Esophagus muscularis mucosa (tissue), 4 donors: ENCODE data around the gene CTIF. TPM values are rescaled to one million over a fixed set of nuclear protein-coding genes. Genes with fewer than 3 reads are reported as not detected.

ENCODE experiments used
- DNase-seq: peaks from one replicate; pipeline ENCODE4 v3.0.0-alpha.2; 2017; ENCODE audit errors: extremely low spot score
- H3K27ac ChIP-seq, 4 donors: fragments of 200-600 bp; sonication (generic); replicated peaks in 1 of 4; 1 replicate in 3 of 4; 2 replicates in 1 of 4; pipeline ENCODE4 v1.5.1; 2016 to 2019; ENCODE audit warnings: mild to moderate bottlenecking in 1 of 4
- H3K27me3 ChIP-seq, 4 donors: fragments of 200-600 bp; sonication (generic); one replicate each; pipeline versions ENCODE4 v1.5.1 to v1.6.0; 2016 to 2019
- H3K36me3 ChIP-seq, 4 donors: fragments of 200-600 bp; sonication (generic); one replicate each; pipeline ENCODE4 v1.5.1; 2016 to 2019
- H3K4me1 ChIP-seq, 4 donors: fragments of 200-600 bp; sonication (generic); one replicate each; pipeline ENCODE4 v1.5.1; 2016 to 2019
- H3K4me3 ChIP-seq, 4 donors: fragments of 200-600 bp; sonication (generic); 1 replicate in 2 of 4; 2 replicates in 2 of 4; pipeline ENCODE4 v1.5.1; 2016 to 2019; ENCODE audit warnings: mild to moderate bottlenecking in 4 of 4, moderate library complexity in 1 of 4
- H3K9me3 ChIP-seq, 4 donors: fragments of 200-600 bp; sonication (generic); 1 replicate in 3 of 4; 2 replicates in 1 of 4; pipeline ENCODE4 v1.5.1; 2016 to 2019
- CTCF ChIP-seq, 3 experiments: fragments of 200-600 bp in 2 of 3; fragments of 450-650 bp in 1 of 3; sonication (generic) in 2 of 3; IDR thresholded peaks; one replicate each; pipeline ENCODE4 v1.5.1; 2017 to 2019; ENCODE audit warnings: antibody characterized with exemption in 3 of 3, mild to moderate bottlenecking in 2 of 3, moderate library complexity in 1 of 3
- EP300 ChIP-seq: sonication (generic); formaldehyde crosslinking; IDR thresholded peaks from one replicate; pipeline ENCODE4 v1.6.1; 2017; ENCODE audit warnings: antibody characterized with exemption
- POLR2A ChIP-seq: fragments of 450-650 bp; IDR thresholded peaks from one replicate; pipeline ENCODE4 v1.6.1; 2017; ENCODE audit warnings: antibody characterized with exemption, moderate library complexity, mild to moderate bottlenecking, low read depth
- POLR2AphosphoS5 ChIP-seq, 2 donors: sonication (generic); formaldehyde crosslinking; IDR thresholded peaks; one replicate each; pipeline ENCODE4 v1.6.1; 2017; ENCODE audit warnings: antibody characterized with exemption in 2 of 2
- WGBS: methylation state at CpG from one replicate; pipeline ENCODE4 v1.1.5; 2018; 5-methylcytosine and 5-hydroxymethylcytosine counted together
- intact Hi-C: fragments of 100-400 bp; cut with DNase I; formaldehyde crosslinking; loops from one replicate; pipeline ENCODE4 v1.15.1; 2023
- total RNA-seq, 4 donors: library from RNA; depleted of rRNA; stranded (reverse); fragments of >200 nt; gene quantifications; one replicate each; pipeline versions ENCODE4 v1.1.0 to v1.2.1, GENCODE V29; 2016

The CTIF gene
- total RNA-seq, 4 donors from 2014 or later: 63.1 to 137 (median 87.7) TPM

GRCh38 chr18:48882379-48882778, 343.5 kb downstream of the CTIF start:
- no peak for TF ChIP-seq POLR2A
- no peak for TF ChIP-seq POLR2AphosphoS5 (IDR thresholded peaks at IDR 0.05)
- no peak for TF ChIP-seq EP300
- TF ChIP-seq CTCF (IDR thresholded peaks at IDR 0.05): no peak
- Histone ChIP-seq H3K4me3 (no peak overlapping the region), H3K27me3 (no peaks in the 10 kb centered on the region), H3K9me3 (no peaks in the 10 kb centered on the region), H3K27ac (no peak overlapping the region), H3K36me3 (no peaks in the 10 kb centered on the region), H3K4me1 (peaks cover 0 to 8% (median 3%) of the 10 kb centered on the region in 4 donors)
- no peak for DNase-seq
- intact Hi-C loops: no loop called here
- 95% methylated on average over 4 of the region's 4 CpGs for WGBS

- WGBS: 93% methylated on average over 4 of the region's 4 CpGs
- no peak for TF ChIP-seq POLR2A
- TF ChIP-seq CTCF (IDR thresholded peaks at IDR 0.05): no peak
- no peak for TF ChIP-seq EP300
- TF ChIP-seq POLR2AphosphoS5 (IDR thresholded peaks at IDR 0.05): no peak
- Histone ChIP-seq H3K27ac (no peak overlapping the region), H3K9me3 (no peaks in the 10 kb centered on the region), H3K4me1 (peaks cover 6 to 17% (median 15%) of the 10 kb centered on the region in 4 donors), H3K36me3 (no peaks in the 10 kb centered on the region), H3K27me3 (no peaks in the 10 kb centered on the region), H3K4me3 (no peak overlapping the region)
- intact Hi-C loops: no loop called here
- DNase-seq: no peak
Observed at GRCh38 chr18:48884306-48884705, 345.5 kb downstream of the CTIF start.

GRCh38 chr18:48884771-48885170, 345.9 kb downstream of the CTIF start:
- Histone ChIP-seq H3K36me3 (no peaks in the 10 kb centered on the region), H3K4me3 (no peak overlapping the region), H3K27me3 (no peaks in the 10 kb centered on the region), H3K27ac (no peak overlapping the region), H3K9me3 (no peaks in the 10 kb centered on the region), H3K4me1 (peaks cover 10 to 21% (median 19%) of the 10 kb centered on the region in 4 donors)
- TF ChIP-seq POLR2A (no peak), POLR2AphosphoS5 (IDR thresholded peaks at IDR 0.05) (no peak), EP300 (no peak), CTCF (IDR thresholded peaks at IDR 0.05) (no peak)
- 83% methylated on average over 4 of the region's 4 CpGs for WGBS
- intact Hi-C loops: no loop called here
- no peak for DNase-seq

GRCh38 chr18:48885266-48885923, 346.6 kb downstream of the CTIF start:
- 99% methylated on average over 9 of the region's 11 CpGs for WGBS
- TF ChIP-seq POLR2A (no peak), EP300 (no peak), POLR2AphosphoS5 (IDR thresholded peaks at IDR 0.05) (no peak), CTCF (IDR thresholded peaks at IDR 0.05) (no peak)
- Histone ChIP-seq H3K27ac (no peak overlapping the region), H3K4me1 (peaks cover 13 to 26% (median 21%) of the 10 kb centered on the region in 4 donors), H3K36me3 (no peaks in the 10 kb centered on the region), H3K9me3 (no peaks in the 10 kb centered on the region), H3K4me3 (no peak overlapping the region), H3K27me3 (no peaks in the 10 kb centered on the region)
- intact Hi-C loops: no loop called here
- DNase-seq: no peak
